GM12878 (cell line): Measurements from ENCODE around the gene DCST1. TPM values are rescaled to one million over a fixed set of nuclear protein-coding genes. Genes with fewer than 3 reads are reported as not detected.

Experiments used
- ATAC-seq: fragments of 200-7000 bp; cut with Tn5 transposase; 3 replicates; pipeline ENCODE4 v1.9.1; 2020; ENCODE audit warnings: mild to moderate bottlenecking, moderate library complexity
- BruUV-seq: library from RNA; stranded (reverse); fragments of 400-500 nt; replicated peaks from 2 replicates; lab custom pipeline; 2021; lab: Mats Ljungman, UMichigan
- CTCF ChIA-PET: fragments of 300-600 bp; sonication (Branson Sonifier 250); formaldehyde crosslinking; extraction: SDS; loops from one replicate; lab custom pipeline; 2021; ENCODE audit warnings: inconsistent platforms; lab: Yijun Ruan, JAX
- POLR2A ChIA-PET: fragments of 350-600 bp; formaldehyde crosslinking; extraction: SDS; loops from one replicate; lab custom pipeline; 2021; ENCODE audit warnings: inconsistent platforms; lab: Charles Lee
- RAD21 ChIA-PET: fragments of 300-600 bp; sonication (Branson Sonifier 250); formaldehyde crosslinking; loops from one replicate; lab custom pipeline; 2023; ENCODE audit warnings: antibody characterized with exemption; ENCODE audit not compliant: unreplicated experiment; lab: Charles Lee
- SMC1A ChIA-PET: fragments of 300-600 bp; sonication (Branson Sonifier 250); formaldehyde crosslinking; loops from one replicate; lab custom pipeline; 2023; ENCODE audit not compliant: unreplicated experiment, uncharacterized antibody; lab: Charles Lee
- DNase-seq: peaks from one replicate; pipeline ENCODE4 v3.0.0-alpha.2; 2011; ENCODE audit warnings: low read depth, low spot score
- FAIRE-seq: peaks from 3 replicates; lab custom pipeline; 2011; peaks lifted over from hg19 to GRCh38; lab: Jason Lieb, UNC
- H2AFZ ChIP-seq: 2 replicates; pipeline ENCODE4 v1.6.0; 2011; ENCODE audit warnings: low read depth, low read length, control low read depth; ENCODE audit not compliant: control insufficient read depth
- H3K27ac ChIP-seq: 2 replicates; pipeline ENCODE4 v1.5.1; 2011; ENCODE audit warnings: control low read depth; ENCODE audit not compliant: control insufficient read depth, insufficient read depth
- H3K27me3 ChIP-seq, 2 experiments: replicated peaks in 1 of 2; 2 replicates each; pipeline versions ENCODE4 v1.6.0 to v1.6.1; 2011; ENCODE audit warnings: low read length in 1 of 2; ENCODE audit not compliant: control insufficient read depth in 2 of 2, insufficient read depth in 2 of 2
- H3K36me3 ChIP-seq, 2 experiments: 2 replicates each; pipeline ENCODE4 v1.5.1; 2011; ENCODE audit warnings: low read length in 1 of 2; ENCODE audit not compliant: control insufficient read depth in 2 of 2, insufficient read depth in 2 of 2
- H3K4me1 ChIP-seq: 2 replicates; pipeline ENCODE4 v1.6.1; 2011; ENCODE audit warnings: mild to moderate bottlenecking, low read length, moderate library complexity, mixed read lengths; ENCODE audit not compliant: control insufficient read depth, insufficient read depth
- H3K4me2 ChIP-seq: 2 replicates; pipeline ENCODE4 v1.6.0; 2011; ENCODE audit warnings: control low read depth; ENCODE audit not compliant: control insufficient read depth, insufficient read depth
- H3K4me3 ChIP-seq: fragments of 200-600 bp; sonication (generic); 2 replicates; pipeline ENCODE4 v1.5.1; 2016
- H3K79me2 ChIP-seq: 2 replicates; pipeline ENCODE4 v1.6.0; 2011; ENCODE audit warnings: low read length; ENCODE audit not compliant: control insufficient read depth, insufficient read depth
- H3K9ac ChIP-seq: 2 replicates; pipeline ENCODE4 v1.8.0; 2011; ENCODE audit warnings: low read length, control low read depth, mixed read lengths; ENCODE audit not compliant: control insufficient read depth, insufficient read depth
- H3K9me3 ChIP-seq: replicated peaks from 3 replicates; pipeline ENCODE4 v1.5.1; 2011; ENCODE audit warnings: mild to moderate bottlenecking, low read length; ENCODE audit not compliant: control insufficient read depth, insufficient read depth
- H4K20me1 ChIP-seq: 2 replicates; pipeline ENCODE4 v1.6.0; 2011; ENCODE audit not compliant: control insufficient read depth, insufficient read depth
- BRCA1 ChIP-seq: IDR thresholded peaks from 2 replicates; pipeline ENCODE4 v1.6.1; 2011; ENCODE audit warnings: low read depth, low read length, improper control_type of control experiment
- EGR1 ChIP-seq, 2 experiments: IDR thresholded peaks; 1 replicate in 1 of 2; 2 replicates in 1 of 2; pipeline ENCODE4 v1.6.1; 2011 to 2012; ENCODE audit warnings: low read depth in 2 of 2, low read length in 2 of 2, borderline replicate concordance in 1 of 2, mild to moderate bottlenecking in 1 of 2, moderate library complexity in 1 of 2
- FOS ChIP-seq: IDR thresholded peaks from 3 replicates; pipeline ENCODE4 v1.6.1; 2011; ENCODE audit warnings: borderline replicate concordance; ENCODE audit not compliant: insufficient read length; ENCODE audit errors: extremely low read depth
- JUND ChIP-seq: IDR thresholded peaks from 2 replicates; pipeline ENCODE4 v1.6.1; 2012; ENCODE audit warnings: low read depth, mild to moderate bottlenecking, low read length, improper control_type of control experiment, moderate library complexity
- NFIC ChIP-seq: IDR thresholded peaks from 2 replicates; pipeline ENCODE4 v1.6.1; 2012; ENCODE audit warnings: low read depth, mild to moderate bottlenecking, inconsistent platforms, low read length, moderate library complexity
- NRF1 ChIP-seq: conservative IDR thresholded peaks from 2 replicates; pipeline ENCODE4 v1.6.1; 2011; ENCODE audit warnings: mild to moderate bottlenecking, low read depth, low read length, improper control_type of control experiment
- SREBF1 ChIP-seq: IDR thresholded peaks from 2 replicates; pipeline ENCODE4 v1.6.1; 2012; ENCODE audit warnings: mild to moderate bottlenecking, low read length
- WGBS: methylation state at CpG from one replicate; pipeline ENCODE4 v1.1.6; 2016; ENCODE audit warnings: low lambda C conversion rate; ENCODE audit not compliant: insufficient replicate concordance, insufficient coverage; ENCODE audit errors: missing lambda C conversion rate; 5-methylcytosine and 5-hydroxymethylcytosine counted together
- in situ Hi-C: fragments of 300-500 bp; cut with MboI; formaldehyde crosslinking; loops from 9 replicates; pipeline ENCODE4 v1.14.3; 2018; ENCODE audit warnings: mixed read lengths
- intact Hi-C: fragments of 100-400 bp; cut with micrococcal nuclease; formaldehyde crosslinking; loops from one replicate; pipeline ENCODE4 v1.14.2; 2022; ENCODE audit not compliant: unreplicated experiment
- polyA plus RNA-seq, 11 experiments: library from polyadenylated mRNA; depleted of rRNA in 4 of 11; unstranded in 6 of 11; stranded (reverse) in 5 of 11; fragments of >200 nt; fragmentation: Nextera tagmentation in 4 of 11; fragmentation: Illumina TruSeq in 1 of 11; extraction: Ambion mirVana in 4 of 11; extraction: Trizol in 1 of 11; gene quantifications; 1 replicate in 1 of 11; 2 replicates in 10 of 11; pipeline versions ENCODE4 v1.2.1 to v1.2.3, GENCODE V29; 2011 to 2016; ENCODE audit warnings: inconsistent platforms in 2 of 11, missing spikeins in 2 of 11, low read depth in 1 of 11
- total RNA-seq, 4 experiments: library from RNA; depleted of rRNA in 3 of 4; stranded (reverse); fragments of >200 nt in 3 of 4; fragmentation: Illumina TruSeq in 1 of 4; extraction: Trizol in 1 of 4; gene quantifications; 2 replicates each; pipeline versions ENCODE4 v1.2.1 to v1.2.3, GENCODE V29; 2013 to 2021
- TF ChIP-seq, protein P1 (sequence below): fragments of 450-650 bp; IDR thresholded peaks from 2 replicates; pipeline ENCODE4 v1.6.1; 2017; ENCODE audit warnings: mild to moderate bottlenecking
- TF ChIP-seq, protein P2 (sequence below): fragments of 450-650 bp; IDR thresholded peaks from 2 replicates; pipeline ENCODE4 v1.6.1; 2014; ENCODE audit warnings: mild to moderate bottlenecking

The DCST1 gene
- total and polyA plus RNA-seq, 10 of the 15 experiments (the other 5 are each of a cell fraction or from before 2014, with no cell fraction given): not detected

DNA sequence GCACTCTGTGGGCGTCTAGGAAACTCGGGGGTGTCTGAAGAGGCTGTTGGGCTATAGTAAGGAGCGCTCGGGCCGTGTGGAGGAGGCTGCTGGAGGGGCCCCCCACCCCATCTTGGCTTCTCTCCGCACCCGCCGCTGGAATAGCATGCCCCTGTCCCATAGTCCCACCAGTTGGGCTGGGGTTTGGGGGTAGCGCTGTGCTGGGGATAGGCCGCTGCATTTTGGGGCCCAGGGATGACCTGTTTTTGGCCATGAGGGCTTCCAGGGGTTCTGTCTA is 45.5 kb downstream of the DCST1 start:
- no peaks in the 10 kb centered on the region for H4K20me1 ChIP-seq
- H3K9ac ChIP-seq: no peak overlapping the region
- no peak; the same call in 2 of the 3 replicates for ATAC-seq
- ChIA-PET SMC1A (interaction anchor here (1.7 kb wide), 1 partner anchor 14 kb away, joined by 5 read pairs; no protein-coding TSS in a partner anchor), CTCF (interaction anchor here (1.1 to 4.4 kb wide), 3 partner anchors 17 to 34 kb away, joined by 4 to 27 read pairs (median 6); partner anchors contain the start of genes ADAM15 and EFNA4), POLR2A (interaction anchor here (1.5 kb wide), 1 partner anchor 15 kb away, joined by 4 read pairs; no protein-coding TSS in a partner anchor), RAD21 (interaction anchor here (1.0 to 1.6 kb wide), 3 partner anchors 16 to 533 kb away, joined by 3 to 7 read pairs (median 3); partner anchors contain the start of genes EFNA4 and KRTCAP2)
- H3K4me1 ChIP-seq: peaks cover 30% of the 10 kb centered on the region
- WGBS: 13% methylated on average over 8 of the region's 10 CpGs
- no peaks in the 10 kb centered on the region for H3K9me3 ChIP-seq
- TF ChIP-seq NFIC: no peak
- no peak for TF ChIP-seq JUND
- TF ChIP-seq EGR1 (IDR thresholded peaks at IDR 0.05; ENCODE audit: borderline replicate concordance in 1 of 2, low read depth in 2 of 2, low read length in 2 of 2): no peak
- TF ChIP-seq, protein P1, sequence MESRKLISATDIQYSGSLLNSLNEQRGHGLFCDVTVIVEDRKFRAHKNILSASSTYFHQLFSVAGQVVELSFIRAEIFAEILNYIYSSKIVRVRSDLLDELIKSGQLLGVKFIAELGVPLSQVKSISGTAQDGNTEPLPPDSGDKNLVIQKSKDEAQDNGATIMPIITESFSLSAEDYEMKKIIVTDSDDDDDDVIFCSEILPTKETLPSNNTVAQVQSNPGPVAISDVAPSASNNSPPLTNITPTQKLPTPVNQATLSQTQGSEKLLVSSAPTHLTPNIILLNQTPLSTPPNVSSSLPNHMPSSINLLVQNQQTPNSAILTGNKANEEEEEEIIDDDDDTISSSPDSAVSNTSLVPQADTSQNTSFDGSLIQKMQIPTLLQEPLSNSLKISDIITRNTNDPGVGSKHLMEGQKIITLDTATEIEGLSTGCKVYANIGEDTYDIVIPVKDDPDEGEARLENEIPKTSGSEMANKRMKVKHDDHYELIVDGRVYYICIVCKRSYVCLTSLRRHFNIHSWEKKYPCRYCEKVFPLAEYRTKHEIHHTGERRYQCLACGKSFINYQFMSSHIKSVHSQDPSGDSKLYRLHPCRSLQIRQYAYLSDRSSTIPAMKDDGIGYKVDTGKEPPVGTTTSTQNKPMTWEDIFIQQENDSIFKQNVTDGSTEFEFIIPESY: no peak
- TF ChIP-seq NRF1: no peak
- no peak for TF ChIP-seq BRCA1
- TF ChIP-seq FOS: no peak
- no peak for TF ChIP-seq SREBF1
- TF ChIP-seq, protein P2, sequence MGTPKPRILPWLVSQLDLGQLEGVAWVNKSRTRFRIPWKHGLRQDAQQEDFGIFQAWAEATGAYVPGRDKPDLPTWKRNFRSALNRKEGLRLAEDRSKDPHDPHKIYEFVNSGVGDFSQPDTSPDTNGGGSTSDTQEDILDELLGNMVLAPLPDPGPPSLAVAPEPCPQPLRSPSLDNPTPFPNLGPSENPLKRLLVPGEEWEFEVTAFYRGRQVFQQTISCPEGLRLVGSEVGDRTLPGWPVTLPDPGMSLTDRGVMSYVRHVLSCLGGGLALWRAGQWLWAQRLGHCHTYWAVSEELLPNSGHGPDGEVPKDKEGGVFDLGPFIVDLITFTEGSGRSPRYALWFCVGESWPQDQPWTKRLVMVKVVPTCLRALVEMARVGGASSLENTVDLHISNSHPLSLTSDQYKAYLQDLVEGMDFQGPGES: no peak
- H3K36me3 ChIP-seq: no peaks in the 10 kb centered on the region
- no peak overlapping the region for H2AFZ ChIP-seq
- no TSS peak for BruUV-seq
- peak overlapping the region; percentile 59; the same call in 1 of the 2 replicates for H3K4me3 ChIP-seq
- no peaks in the 10 kb centered on the region for H3K79me2 ChIP-seq
- in situ Hi-C loops: no loop called here
- peaks cover 23 to 26% of the 10 kb centered on the region in 2 experiments for H3K27me3 ChIP-seq
- peak overlapping the region; percentile 79 for H3K4me2 ChIP-seq
- no peak for FAIRE-seq
- no peak overlapping the region for H3K27ac ChIP-seq
- intact Hi-C loops: no loop called here
- no peak for DNase-seq
